ENCODE measurements around the gene CPNE7.

DNA sequence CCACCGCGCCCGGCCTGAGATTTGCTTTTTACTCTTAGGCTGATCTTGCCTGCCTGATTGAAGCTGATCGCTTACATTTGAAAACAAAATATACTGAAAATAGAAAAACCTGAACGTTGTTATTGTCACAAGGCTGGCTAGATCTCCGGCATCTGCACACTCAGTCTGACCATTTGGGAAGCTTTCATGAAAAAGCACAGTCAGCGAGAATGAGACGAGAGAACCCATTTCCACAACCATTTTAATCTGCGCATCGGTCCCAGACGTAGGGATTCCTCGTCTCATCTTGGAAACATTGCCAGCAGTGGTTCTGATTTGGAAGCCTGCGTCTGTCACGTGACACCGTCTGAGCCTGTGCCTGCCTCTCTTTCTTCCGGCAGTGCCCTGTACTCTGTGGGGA lies 46.5 kb upstream of the CPNE7 start:
- TF ChIP-seq, protein P1, sequence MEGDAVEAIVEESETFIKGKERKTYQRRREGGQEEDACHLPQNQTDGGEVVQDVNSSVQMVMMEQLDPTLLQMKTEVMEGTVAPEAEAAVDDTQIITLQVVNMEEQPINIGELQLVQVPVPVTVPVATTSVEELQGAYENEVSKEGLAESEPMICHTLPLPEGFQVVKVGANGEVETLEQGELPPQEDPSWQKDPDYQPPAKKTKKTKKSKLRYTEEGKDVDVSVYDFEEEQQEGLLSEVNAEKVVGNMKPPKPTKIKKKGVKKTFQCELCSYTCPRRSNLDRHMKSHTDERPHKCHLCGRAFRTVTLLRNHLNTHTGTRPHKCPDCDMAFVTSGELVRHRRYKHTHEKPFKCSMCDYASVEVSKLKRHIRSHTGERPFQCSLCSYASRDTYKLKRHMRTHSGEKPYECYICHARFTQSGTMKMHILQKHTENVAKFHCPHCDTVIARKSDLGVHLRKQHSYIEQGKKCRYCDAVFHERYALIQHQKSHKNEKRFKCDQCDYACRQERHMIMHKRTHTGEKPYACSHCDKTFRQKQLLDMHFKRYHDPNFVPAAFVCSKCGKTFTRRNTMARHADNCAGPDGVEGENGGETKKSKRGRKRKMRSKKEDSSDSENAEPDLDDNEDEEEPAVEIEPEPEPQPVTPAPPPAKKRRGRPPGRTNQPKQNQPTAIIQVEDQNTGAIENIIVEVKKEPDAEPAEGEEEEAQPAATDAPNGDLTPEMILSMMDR (conservative IDR thresholded peaks at IDR 0.05 in 1 of 2, IDR thresholded peaks at IDR 0.05 in 1 of 2; ENCODE audit: extremely low read depth in 1 of 2, insufficient read depth in 1 of 2, low read depth in 1 of 2, low read length in 2 of 2): no peak
- TF ChIP-seq EZH2 (IDR thresholded peaks at IDR 0.05; ENCODE audit: borderline replicate concordance, low read length): no peak

Data from mammary epithelial cell (primary cell).